Measurements from ENCODE around the gene CERT1.

GRCh38 chr5:75362474-75362975 is 148.9 kb downstream of the CERT1 start:
- TF ChIP-seq POLR2AphosphoS5 (IDR thresholded peaks at IDR 0.05; ENCODE audit: low read depth, low read length) = no peak
- TF ChIP-seq, protein P1, sequence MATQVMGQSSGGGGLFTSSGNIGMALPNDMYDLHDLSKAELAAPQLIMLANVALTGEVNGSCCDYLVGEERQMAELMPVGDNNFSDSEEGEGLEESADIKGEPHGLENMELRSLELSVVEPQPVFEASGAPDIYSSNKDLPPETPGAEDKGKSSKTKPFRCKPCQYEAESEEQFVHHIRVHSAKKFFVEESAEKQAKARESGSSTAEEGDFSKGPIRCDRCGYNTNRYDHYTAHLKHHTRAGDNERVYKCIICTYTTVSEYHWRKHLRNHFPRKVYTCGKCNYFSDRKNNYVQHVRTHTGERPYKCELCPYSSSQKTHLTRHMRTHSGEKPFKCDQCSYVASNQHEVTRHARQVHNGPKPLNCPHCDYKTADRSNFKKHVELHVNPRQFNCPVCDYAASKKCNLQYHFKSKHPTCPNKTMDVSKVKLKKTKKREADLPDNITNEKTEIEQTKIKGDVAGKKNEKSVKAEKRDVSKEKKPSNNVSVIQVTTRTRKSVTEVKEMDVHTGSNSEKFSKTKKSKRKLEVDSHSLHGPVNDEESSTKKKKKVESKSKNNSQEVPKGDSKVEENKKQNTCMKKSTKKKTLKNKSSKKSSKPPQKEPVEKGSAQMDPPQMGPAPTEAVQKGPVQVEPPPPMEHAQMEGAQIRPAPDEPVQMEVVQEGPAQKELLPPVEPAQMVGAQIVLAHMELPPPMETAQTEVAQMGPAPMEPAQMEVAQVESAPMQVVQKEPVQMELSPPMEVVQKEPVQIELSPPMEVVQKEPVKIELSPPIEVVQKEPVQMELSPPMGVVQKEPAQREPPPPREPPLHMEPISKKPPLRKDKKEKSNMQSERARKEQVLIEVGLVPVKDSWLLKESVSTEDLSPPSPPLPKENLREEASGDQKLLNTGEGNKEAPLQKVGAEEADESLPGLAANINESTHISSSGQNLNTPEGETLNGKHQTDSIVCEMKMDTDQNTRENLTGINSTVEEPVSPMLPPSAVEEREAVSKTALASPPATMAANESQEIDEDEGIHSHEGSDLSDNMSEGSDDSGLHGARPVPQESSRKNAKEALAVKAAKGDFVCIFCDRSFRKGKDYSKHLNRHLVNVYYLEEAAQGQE (IDR thresholded peaks at IDR 0.05; ENCODE audit: insufficient read depth in 1 of 2, low read depth in 2 of 2, low read length in 2 of 2) = no peak
- no peak for TF ChIP-seq TAF1 (IDR thresholded peaks at IDR 0.05; ENCODE audit: borderline replicate concordance, insufficient read depth, low read length)
- TF ChIP-seq SIN3A (IDR thresholded peaks at IDR 0.05; ENCODE audit: borderline replicate concordance, insufficient read depth, low read length) = no peak
- no peak for TF ChIP-seq FOXP2 (optimal IDR thresholded peaks at IDR 0.05; ENCODE audit: borderline replicate concordance, extremely low read depth, extremely low read length, insufficient read depth)

Data from PFSK-1 (cell line).